GM06990 (cell line): ENCODE results near the gene BTN3A1.
"Not testable (repeated sequence)": the region's sequence is repeated elsewhere in the genome, so short reads cannot be mapped to it uniquely, and the experiment has no call there.

Experiments used
- DNase-seq: peaks from one replicate; pipeline ENCODE4 v3.0.0-alpha.2; 2011; ENCODE audit not compliant: insufficient read length; ENCODE audit errors: extremely low read depth
- H3K27me3 ChIP-seq: replicated peaks from 2 replicates; pipeline ENCODE4 v1.6.0; 2011; ENCODE audit warnings: low read length; ENCODE audit not compliant: control insufficient read depth, insufficient read depth
- H3K36me3 ChIP-seq: 2 replicates; pipeline ENCODE4 v1.5.1; 2011; ENCODE audit warnings: low read length; ENCODE audit not compliant: control insufficient read depth, insufficient read depth
- H3K4me3 ChIP-seq: replicated peaks from 2 replicates; pipeline ENCODE4 v1.5.1; 2011; ENCODE audit warnings: low read depth, mild to moderate bottlenecking, control low read depth, low read length
- CTCF ChIP-seq: IDR thresholded peaks from 2 replicates; pipeline ENCODE4 v1.5.1; 2011; ENCODE audit warnings: low read length, control low read depth, mild to moderate bottlenecking, inconsistent platforms; ENCODE audit not compliant: insufficient read depth, poor library complexity, severe bottlenecking

Gene BTN3A1

DNA sequence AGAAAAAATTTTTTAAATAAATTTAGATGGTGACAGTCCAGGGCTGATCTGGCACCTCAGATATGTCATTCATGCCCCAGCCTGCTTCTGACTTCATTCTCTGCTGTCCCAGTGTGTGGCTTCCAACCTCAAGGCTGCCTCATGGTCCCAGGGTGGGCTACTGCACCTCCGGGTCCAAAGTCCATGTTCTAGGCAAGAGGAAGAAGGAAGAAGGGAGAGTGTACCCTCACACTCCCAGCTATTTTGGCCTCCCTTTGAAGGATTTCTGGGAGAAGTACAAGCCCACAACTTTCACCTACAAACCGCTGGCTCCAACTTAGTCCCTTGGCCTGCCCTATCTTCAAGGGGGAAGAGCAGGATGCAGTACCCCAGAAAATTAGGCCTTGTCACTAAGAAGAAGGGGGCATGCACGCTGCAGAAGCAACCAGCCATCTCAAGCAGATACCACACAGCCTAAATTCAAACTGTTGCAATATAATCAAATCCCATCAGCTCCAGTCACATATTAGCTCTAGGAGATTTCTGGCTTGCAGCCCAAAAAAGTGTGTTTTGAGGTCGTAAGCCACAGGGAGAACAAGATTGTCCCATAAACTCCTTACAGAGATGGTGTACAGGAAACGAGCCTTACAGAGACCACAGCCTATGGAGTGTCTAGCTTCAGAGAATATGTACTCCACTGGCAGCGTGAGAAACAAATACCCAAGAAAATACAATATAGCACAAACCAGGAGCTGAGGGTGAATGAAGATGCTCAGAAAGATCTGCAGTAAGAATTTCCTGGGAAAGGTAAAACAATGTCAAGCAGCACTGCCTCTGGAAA is 38.0 kb upstream of the BTN3A1 start:
- H3K4me3 ChIP-seq: peak overlapping the region; percentile 85
- no peak for DNase-seq
- H3K36me3 ChIP-seq: no peaks in the 10 kb centered on the region; the same call in 1 of the 2 replicates
- H3K27me3 ChIP-seq: no peaks in the 10 kb centered on the region
- TF ChIP-seq CTCF: no peak

DNA sequence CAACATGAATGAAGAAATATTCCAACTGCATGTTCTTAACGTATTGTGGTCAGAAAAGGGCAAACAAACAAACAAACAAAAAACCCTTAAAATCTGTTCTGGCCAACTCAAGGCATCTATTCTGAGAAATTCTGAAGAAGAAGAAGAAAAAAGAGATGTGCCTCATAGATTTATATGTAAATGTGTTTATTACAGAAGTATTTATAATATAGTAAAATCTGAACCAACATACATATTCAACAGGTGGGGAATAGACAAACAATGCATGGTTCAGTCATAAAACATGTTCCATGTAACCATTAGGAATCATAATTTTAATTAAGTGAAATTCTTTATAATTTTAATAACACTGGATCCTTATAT is 36.5 kb upstream of the BTN3A1 start:
- H3K27me3 ChIP-seq: no peaks in the 10 kb centered on the region
- H3K4me3 ChIP-seq: peak overlapping the region; percentile 85
- no peak for DNase-seq
- H3K36me3 ChIP-seq: peaks cover 8% of the 10 kb centered on the region
- TF ChIP-seq CTCF: no peak

DNA sequence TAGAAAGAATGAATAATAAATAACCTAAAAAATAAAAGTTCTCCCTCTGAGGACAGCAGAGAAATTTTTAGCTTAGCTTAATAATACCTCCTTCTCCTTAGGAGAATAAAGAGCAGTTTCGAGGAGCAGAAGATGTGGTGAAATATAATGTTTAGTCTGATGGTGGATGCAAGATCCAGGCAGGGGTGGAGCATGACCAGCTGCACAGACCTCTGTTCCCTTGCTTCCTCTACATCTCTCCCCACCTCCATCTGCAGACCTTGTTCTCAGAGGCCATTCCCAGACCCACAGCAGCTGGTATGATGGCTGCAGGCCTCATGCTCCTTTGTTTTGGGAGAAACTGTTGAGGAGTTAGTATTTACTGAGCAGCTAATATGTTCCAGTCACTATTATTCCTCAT is 35.6 kb upstream of the BTN3A1 start:
- Histone ChIP-seq H3K27me3 (no peaks in the 10 kb centered on the region), H3K36me3 (peaks cover 8% of the 10 kb centered on the region), H3K4me3 (peak overlapping the region; percentile 85)
- TF ChIP-seq CTCF: no peak
- no peak for DNase-seq

GRCh38 chr6:26367114-26367513 is 35.0 kb upstream of the BTN3A1 start:
- Histone ChIP-seq H3K4me3 (peak overlapping the region; percentile 85; the same call in 1 of the 2 replicates), H3K36me3 (peaks cover 8% of the 10 kb centered on the region), H3K27me3 (no peaks in the 10 kb centered on the region)
- DNase-seq: no peak
- TF ChIP-seq CTCF: no peak

DNA sequence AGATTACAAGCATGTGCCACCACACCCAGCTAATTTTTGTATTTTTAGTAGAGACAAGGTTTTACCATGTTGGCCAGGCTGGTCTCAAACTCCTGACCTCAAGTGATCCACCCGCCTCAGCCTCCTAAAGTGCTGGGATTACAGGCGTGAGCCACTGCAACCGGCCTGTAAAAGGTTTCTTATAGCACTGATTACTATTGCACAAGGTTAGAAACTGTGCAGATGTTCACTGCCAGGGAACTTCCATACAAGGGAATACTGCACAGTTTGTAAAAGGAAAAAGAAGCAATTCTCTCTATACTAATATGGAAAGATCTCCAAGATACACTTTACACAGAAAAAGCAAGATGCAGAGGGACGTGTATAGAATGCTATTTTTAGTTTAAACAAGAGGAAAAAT is 30.3 kb upstream of the BTN3A1 start:
- DNase-seq, H3K4me3 ChIP-seq, H3K27me3 ChIP-seq: not testable (repeated sequence)
- H3K36me3 ChIP-seq: peaks cover 17% of the 10 kb centered on the region

GRCh38 chr6:26372308-26373144 is 29.5 kb upstream of the BTN3A1 start:
- no peak for DNase-seq
- TF ChIP-seq CTCF: no peak
- H3K27me3 ChIP-seq: no peaks in the 10 kb centered on the region
- H3K36me3 ChIP-seq: peaks cover 17% of the 10 kb centered on the region
- no peak overlapping the region for H3K4me3 ChIP-seq
